Measurements from ENCODE around the gene SRXN1.
"Not testable (repeated sequence)": the region's sequence is repeated elsewhere in the genome, so short reads cannot be mapped to it uniquely, and the experiment has no call there.

The SRXN1 gene

GRCh38 chr20:653110-653589, at the start of gene SRXN1:
SRXN1 (minus strand) TSS chr20:653200; CDS start chr20:653185, 15 bp downstream.
- peak; percentile 93 to 98 for DNase-seq

- no peak for DNase-seq
Observed at GRCh38 chr20:701401-702129, 48.6 kb upstream of the SRXN1 start.

GRCh38 chr20:699811-700338, 46.9 kb upstream of the SRXN1 start:
- DNase-seq = no peak

GRCh38 chr20:699342-699741, 46.3 kb upstream of the SRXN1 start:
- DNase-seq = no peak

- DNase-seq = no peak
Observed at GRCh38 chr20:698276-698675, 45.3 kb upstream of the SRXN1 start.

- DNase-seq = no peak
Observed at GRCh38 chr20:697826-698225, 44.8 kb upstream of the SRXN1 start.

GRCh38 chr20:695165-695866, 42.3 kb upstream of the SRXN1 start:
- DNase-seq = no peak

GRCh38 chr20:694496-694895, 41.5 kb upstream of the SRXN1 start:
- no peak for DNase-seq

- not testable (repeated sequence) for DNase-seq
Observed at GRCh38 chr20:693786-694185, 40.8 kb upstream of the SRXN1 start.

GRCh38 chr20:692044-692443, 39.0 kb upstream of the SRXN1 start:
- no peak for DNase-seq

GRCh38 chr20:689947-690346, 36.9 kb upstream of the SRXN1 start:
- no peak for DNase-seq

GRCh38 chr20:689348-689747, 36.3 kb upstream of the SRXN1 start:
- no peak for DNase-seq

- DNase-seq = no peak
Observed at GRCh38 chr20:688809-689212, 35.8 kb upstream of the SRXN1 start.

- no peak for DNase-seq
Observed at GRCh38 chr20:687468-688203, 34.6 kb upstream of the SRXN1 start.

GRCh38 chr20:684676-685319, 31.8 kb upstream of the SRXN1 start:
- DNase-seq = no peak

GRCh38 chr20:682123-682522, 29.1 kb upstream of the SRXN1 start:
- DNase-seq = no peak

GRCh38 chr20:680638-681187, 27.7 kb upstream of the SRXN1 start:
- DNase-seq = no peak

GRCh38 chr20:677957-678356, 25.0 kb upstream of the SRXN1 start:
- no peak for DNase-seq

- no peak for DNase-seq
Observed at GRCh38 chr20:676967-677366, 24.0 kb upstream of the SRXN1 start.

GRCh38 chr20:676315-676937, 23.4 kb upstream of the SRXN1 start:
- no peak for DNase-seq

GRCh38 chr20:675453-676314, 22.7 kb upstream of the SRXN1 start, which contains the start of gene SCRT2:
SCRT2 (minus strand) TSS chr20:675802; CDS start chr20:675601, 201 bp downstream.
- DNase-seq = no peak

Measured in NCI-H1930 (cell line).